ENCODE measurements around the gene TMEM161A. TPM values are rescaled to one million over a fixed set of nuclear protein-coding genes. Genes with fewer than 3 reads are reported as not detected.

TMEM161A gene
- total RNA-seq = 10 to 100 TPM; 15.9 to 33.9 (median 23.9) TPM
- polyA plus RNA-seq = 10 to 100 TPM in 1 of 2 donors, 1 to 10 TPM in 1; 3.2 to 28.1 TPM
- long read RNA-seq, donor 1, transcript TMEM161A-205 (11 exons, 1,923 nt) = minor isoform, 18 of 121 reads
- long read RNA-seq, donor 1, transcript TMEM161A-201 (12 exons, 1,820 nt) = major isoform, 66 of 121 reads
- long read RNA-seq, donor 1, partial matches to known transcripts = 17 of 121 reads
- long read RNA-seq, donor 1, other reads (novel, unspliced or antisense) = 20 of 121 reads
- long read RNA-seq, donor 2, transcript TMEM161A-201 (12 exons, 1,820 nt) = major isoform, 8 of 24 reads
- long read RNA-seq, donor 2, partial matches to known transcripts = 13 of 24 reads
- long read RNA-seq, donor 2, other reads (novel, unspliced or antisense) = 0 of 24 reads
- long read RNA-seq, donor 3, transcript TMEM161A-205 (11 exons, 1,923 nt) = minor isoform, 7 of 54 reads
- long read RNA-seq, donor 3, transcript TMEM161A-201 (12 exons, 1,820 nt) = major isoform, 25 of 54 reads
- long read RNA-seq, donor 3, partial matches to known transcripts = 9 of 54 reads
- long read RNA-seq, donor 3, other reads (novel, unspliced or antisense) = 12 of 54 reads

DNA sequence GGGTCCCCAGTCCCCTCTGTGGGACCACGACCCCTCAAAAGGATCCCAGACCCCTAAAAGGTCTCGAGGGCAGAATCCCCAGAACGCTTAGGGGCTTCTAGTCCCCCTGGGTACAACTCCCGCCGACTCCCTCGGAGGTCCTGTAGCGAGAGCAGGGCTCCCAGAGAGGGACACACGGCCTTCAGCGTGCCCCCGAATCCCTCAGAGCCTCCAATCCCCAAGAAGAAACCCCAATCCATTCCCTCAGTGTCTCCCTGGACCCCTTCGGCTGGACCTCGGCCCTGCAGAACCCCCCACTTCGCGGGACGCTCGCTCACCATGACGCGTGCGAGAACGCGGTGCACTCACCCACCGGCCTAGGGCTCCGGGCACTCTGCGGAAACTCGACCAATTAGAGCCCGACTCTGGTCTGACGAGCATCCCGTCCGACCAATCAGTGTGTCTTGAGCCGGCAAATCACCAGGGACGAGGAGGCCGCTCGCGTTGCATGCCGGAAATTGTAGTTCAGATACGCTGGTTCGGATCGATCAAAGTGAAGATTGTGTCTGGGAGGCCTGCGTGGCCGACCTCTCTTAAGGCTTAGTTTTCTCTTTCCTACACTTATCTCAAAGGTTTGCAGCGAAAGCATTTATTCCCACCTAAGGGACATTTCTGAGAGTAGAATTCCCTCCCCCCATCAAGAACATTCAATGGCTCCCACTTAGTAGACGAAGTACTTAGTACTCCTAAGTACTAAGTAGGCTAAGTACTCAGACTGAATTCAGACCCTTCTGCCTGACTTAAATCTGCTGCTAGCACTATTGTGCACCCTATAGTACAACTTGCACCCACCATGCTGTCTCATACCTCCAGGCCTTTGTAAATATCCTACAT, at the start of gene TMEM161A:
TSS of gene TMEM161A (minus strand) at position 370 of the 873 bp plus-strand sequence. CDS start at position 320, 50 bp downstream.
- no peaks in the 10 kb centered on the region for H3K36me3 ChIP-seq
- H3K4me1 ChIP-seq (ENCODE audit: insufficient read depth) = peaks cover 10% of the 10 kb centered on the region
- no peaks in the 10 kb centered on the region for H3K9me3 ChIP-seq
- 2% methylated on average over 42 of the region's 42 CpGs for WGBS, 3 donors
- TF ChIP-seq POLR2A (IDR thresholded peaks at IDR 0.05) (peak; percentile 48), EP300 (IDR thresholded peaks at IDR 0.05) (no peak)
- no peaks in the 10 kb centered on the region for H3K27me3 ChIP-seq
- peak within 1 kb of the TSS; percentile 73 for H3K4me3 ChIP-seq
- peak; percentile 97 to 99 (median 98) for DNase-seq
- intact Hi-C loops (cut with DNase I) = loop anchor here in 2 of 4 donors (2.0 to 5.0 kb wide), 2 partner anchors 76 to 84 kb away; partner anchors contain the start of gene SLC25A42 (in 1 of the 2)
- peak within 1 kb of the TSS in 1 of 2 donors; percentile 34 for H3K27ac ChIP-seq

DNA sequence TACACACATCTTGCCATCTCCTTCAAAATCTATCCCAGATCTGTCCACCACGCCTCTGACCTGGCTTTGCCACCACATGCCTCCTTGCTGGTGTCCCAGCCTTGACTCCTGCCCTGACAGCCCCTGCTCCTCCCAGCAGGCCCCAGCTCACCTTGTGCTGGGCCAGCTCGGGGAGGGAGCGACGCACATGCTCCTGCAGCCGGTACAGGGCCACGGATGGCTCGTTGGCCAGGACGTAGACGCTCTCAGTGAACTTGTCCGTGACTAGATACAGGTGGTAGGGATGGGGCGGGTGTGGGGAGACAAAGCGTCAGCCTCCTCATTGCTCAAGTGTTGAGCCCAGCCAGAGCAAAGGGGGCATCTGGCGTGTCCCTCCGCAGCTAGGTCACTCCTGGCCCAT, 48.5 kb upstream of the TMEM161A start:
- Histone ChIP-seq H3K27me3 (no peaks in the 10 kb centered on the region), H3K9me3 (no peaks in the 10 kb centered on the region), H3K27ac (no peak overlapping the region), H3K4me1 (ENCODE audit: insufficient read depth) (peaks cover 4% of the 10 kb centered on the region), H3K36me3 (no peaks in the 10 kb centered on the region), H3K4me3 (no peak overlapping the region)
- no peak for TF ChIP-seq EP300 (IDR thresholded peaks at IDR 0.05)
- TF ChIP-seq, protein P1, sequence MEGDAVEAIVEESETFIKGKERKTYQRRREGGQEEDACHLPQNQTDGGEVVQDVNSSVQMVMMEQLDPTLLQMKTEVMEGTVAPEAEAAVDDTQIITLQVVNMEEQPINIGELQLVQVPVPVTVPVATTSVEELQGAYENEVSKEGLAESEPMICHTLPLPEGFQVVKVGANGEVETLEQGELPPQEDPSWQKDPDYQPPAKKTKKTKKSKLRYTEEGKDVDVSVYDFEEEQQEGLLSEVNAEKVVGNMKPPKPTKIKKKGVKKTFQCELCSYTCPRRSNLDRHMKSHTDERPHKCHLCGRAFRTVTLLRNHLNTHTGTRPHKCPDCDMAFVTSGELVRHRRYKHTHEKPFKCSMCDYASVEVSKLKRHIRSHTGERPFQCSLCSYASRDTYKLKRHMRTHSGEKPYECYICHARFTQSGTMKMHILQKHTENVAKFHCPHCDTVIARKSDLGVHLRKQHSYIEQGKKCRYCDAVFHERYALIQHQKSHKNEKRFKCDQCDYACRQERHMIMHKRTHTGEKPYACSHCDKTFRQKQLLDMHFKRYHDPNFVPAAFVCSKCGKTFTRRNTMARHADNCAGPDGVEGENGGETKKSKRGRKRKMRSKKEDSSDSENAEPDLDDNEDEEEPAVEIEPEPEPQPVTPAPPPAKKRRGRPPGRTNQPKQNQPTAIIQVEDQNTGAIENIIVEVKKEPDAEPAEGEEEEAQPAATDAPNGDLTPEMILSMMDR (IDR thresholded peaks at IDR 0.05) = no peak
- TF ChIP-seq POLR2A (IDR thresholded peaks at IDR 0.05) = no peak
- WGBS, 3 donors = 90 to 94% (median 92%) methylated on average over 14 of the region's 14 CpGs
- DNase-seq = no peak
- intact Hi-C loops (cut with DNase I) = no loop called here

DNA sequence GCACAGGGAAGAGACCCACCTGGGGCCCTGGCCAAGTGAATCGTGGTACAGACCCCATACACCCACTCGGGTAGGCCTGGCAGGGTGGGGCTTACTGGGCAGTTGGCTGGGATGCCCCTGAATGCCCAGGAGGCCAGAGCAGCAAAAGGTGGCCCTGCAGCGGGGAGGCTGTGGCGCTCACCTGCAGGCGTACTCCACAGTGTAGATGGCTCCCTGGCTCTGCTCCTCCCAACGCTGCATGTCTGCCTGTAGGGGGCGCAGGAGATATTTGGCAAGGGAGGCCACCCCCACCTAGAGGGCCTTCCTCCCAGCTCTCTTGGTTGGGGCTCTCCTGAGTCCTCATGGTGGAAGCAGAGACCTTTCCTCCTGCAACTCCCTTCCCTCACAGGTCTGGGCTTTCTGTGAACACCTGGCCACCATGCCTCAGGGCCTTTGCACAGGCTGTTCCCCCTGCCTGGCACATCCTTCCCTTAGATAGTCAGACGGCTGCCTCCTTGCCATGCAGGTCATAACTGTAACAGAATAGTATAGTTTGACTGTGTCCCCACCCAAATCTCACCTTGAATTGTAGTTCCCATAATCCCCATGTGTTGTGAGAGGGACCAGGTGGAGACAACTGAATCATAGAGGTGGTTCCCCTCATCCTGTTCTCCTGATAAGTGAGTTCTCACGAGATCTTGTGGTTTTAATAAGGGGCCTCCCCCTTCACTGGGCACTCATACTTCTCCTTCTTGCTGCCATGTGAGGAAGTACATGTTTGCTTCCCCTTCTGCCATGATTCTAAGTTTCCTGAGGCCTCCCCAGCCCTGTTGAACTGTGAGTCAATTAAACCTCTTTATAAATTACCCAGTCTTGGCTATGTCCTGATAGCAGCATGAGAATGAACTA, 47.8 kb upstream of the TMEM161A start:
- Histone ChIP-seq H3K27ac (no peak overlapping the region), H3K4me1 (ENCODE audit: insufficient read depth) (peaks cover 4% of the 10 kb centered on the region), H3K9me3 (no peaks in the 10 kb centered on the region), H3K36me3 (no peaks in the 10 kb centered on the region), H3K4me3 (no peak overlapping the region), H3K27me3 (no peaks in the 10 kb centered on the region)
- DNase-seq = no peak
- intact Hi-C loops (cut with DNase I) = no loop called here
- WGBS, 3 donors = 56 to 66% (median 57%) methylated on average over 9 of the region's 9 CpGs
- TF ChIP-seq EP300 (IDR thresholded peaks at IDR 0.05) (no peak), POLR2A (IDR thresholded peaks at IDR 0.05) (no peak)
- TF ChIP-seq, protein P1 (IDR thresholded peaks at IDR 0.05) = no peak

DNA sequence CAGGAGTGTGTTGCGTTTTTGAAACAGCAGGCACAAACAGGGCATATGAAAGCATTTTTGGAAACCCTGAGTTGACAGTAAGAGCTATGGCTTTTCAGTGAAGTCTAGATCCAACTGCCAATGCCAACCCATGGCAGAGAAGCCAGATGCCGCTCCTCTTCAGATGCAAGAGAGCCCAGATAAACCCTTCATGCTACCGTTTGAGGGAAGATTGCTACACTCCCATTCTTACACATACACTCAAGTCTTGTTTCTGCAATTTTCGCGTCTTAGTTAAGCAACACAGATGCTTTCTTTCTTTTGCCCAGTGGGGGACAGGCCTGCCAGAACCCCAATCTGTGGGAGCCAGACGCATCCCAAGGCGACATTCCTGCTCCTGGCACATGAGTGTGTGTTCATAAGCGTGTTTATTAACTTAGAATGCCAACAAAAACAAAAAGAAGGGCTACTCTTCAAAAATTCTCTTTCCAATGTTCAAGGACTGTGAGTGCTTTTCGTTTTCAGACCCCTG, 43.3 kb upstream of the TMEM161A start:
- Histone ChIP-seq H3K4me3 (no peak overlapping the region), H3K36me3 (no peaks in the 10 kb centered on the region), H3K27ac (no peak overlapping the region), H3K9me3 (no peaks in the 10 kb centered on the region), H3K4me1 (ENCODE audit: insufficient read depth) (no peaks in the 10 kb centered on the region), H3K27me3 (no peaks in the 10 kb centered on the region)
- intact Hi-C loops (cut with DNase I) = no loop called here
- WGBS, 3 donors = 54 to 83% (median 68%) methylated on average over 9 of the region's 9 CpGs
- TF ChIP-seq EP300 (IDR thresholded peaks at IDR 0.05) = no peak
- TF ChIP-seq, protein P1 (IDR thresholded peaks at IDR 0.05) = no peak
- no peak for TF ChIP-seq POLR2A (IDR thresholded peaks at IDR 0.05)
- DNase-seq = no peak

Data from ovary (tissue), 10 donors.